Lung (tissue), 12 donors: ENCODE measurements around the gene PPP1R1B. TPM values are rescaled to one million over a fixed set of nuclear protein-coding genes. Genes with fewer than 3 reads are reported as not detected.

Source experiments
- ATAC-seq: fragments of 200-7000 bp; cut with Tn5 transposase; one replicate; pipeline ENCODE4 v1.9.1; 2020; ENCODE audit warnings: moderate number of reproducible peaks; ENCODE audit not compliant: insufficient read depth, low FRiP score
- DNase-seq, 3 donors: peaks; one replicate each; pipeline ENCODE4 v3.0.0-alpha.2; 2013 to 2017
- H3K27ac ChIP-seq, 2 donors: one replicate each; pipeline ENCODE4 v1.5.1; 2013; ENCODE audit warnings: mild to moderate bottlenecking in 2 of 2, moderate library complexity in 2 of 2, control low read depth in 1 of 2, inconsistent platforms in 1 of 2, low read depth in 1 of 2, low read length in 1 of 2
- H3K27me3 ChIP-seq, 3 donors: one replicate each; pipeline ENCODE4 v1.5.1; 2013; ENCODE audit warnings: low read length in 2 of 3; ENCODE audit not compliant: control insufficient read depth in 3 of 3, insufficient read depth in 3 of 3
- H3K36me3 ChIP-seq, 4 donors: one replicate each; pipeline ENCODE4 v1.5.1; 2013; ENCODE audit warnings: low read length in 4 of 4, mild to moderate bottlenecking in 1 of 4, moderate library complexity in 1 of 4; ENCODE audit not compliant: control insufficient read depth in 4 of 4, insufficient read depth in 4 of 4
- H3K4me1 ChIP-seq, 5 donors: one replicate each; pipeline ENCODE4 v1.5.1; 2013; ENCODE audit warnings: low read length in 5 of 5, mild to moderate bottlenecking in 2 of 5, moderate library complexity in 1 of 5; ENCODE audit not compliant: control insufficient read depth in 5 of 5, insufficient read depth in 5 of 5
- H3K4me3 ChIP-seq: one replicate; pipeline ENCODE4 v1.5.1; 2013; ENCODE audit warnings: mild to moderate bottlenecking, control low read depth, moderate library complexity
- H3K9ac ChIP-seq, 2 donors: one replicate each; pipeline ENCODE4 v1.5.1; 2013; ENCODE audit warnings: low read length in 2 of 2, control low read depth in 1 of 2; ENCODE audit not compliant: insufficient read depth in 1 of 2
- H3K9me3 ChIP-seq, 4 donors: one replicate each; pipeline ENCODE4 v1.5.1; 2013; ENCODE audit warnings: low read length in 3 of 4, mild to moderate bottlenecking in 1 of 4, moderate library complexity in 1 of 4; ENCODE audit not compliant: control insufficient read depth in 4 of 4, insufficient read depth in 3 of 4
- WGBS, 2 donors: extraction: QIAGEN DNeasy Blood & Tissue Kit; methylation state at CpG; one replicate each; pipeline ENCODE4 v1.1.7; 2013; 5-methylcytosine and 5-hydroxymethylcytosine counted together
- polyA plus RNA-seq, 2 donors: library from polyadenylated mRNA; stranded (reverse); fragments of 200-250 nt; gene quantifications; one replicate each; pipeline ENCODE4 v1.2.1, GENCODE V29; 2013
- total RNA-seq, 2 donors: library from RNA; depleted of rRNA in 1 of 2; stranded (reverse); fragments of >200 nt in 1 of 2; gene quantifications; one replicate each; pipeline ENCODE4 v1.2.1, GENCODE V29; 2014 to 2021
- TF ChIP-seq, protein P1 (sequence below): IDR thresholded peaks from 2 replicates; pipeline ENCODE4 v1.5.1; 2012; ENCODE audit warnings: mild to moderate bottlenecking; ENCODE audit errors: control extremely low read depth, extremely low read depth
- donor health status: control.
- donor health status: control.
- donor health status: Bipolar disorder and iron deficiency.
- donor health status: healthy.
- donor health status: DM: yes; HTN: yes; CAD: no.

The PPP1R1B gene
- total and polyA plus RNA-seq, 4 donors = 21.3 to 36.4 (median 24.8) TPM

DNA sequence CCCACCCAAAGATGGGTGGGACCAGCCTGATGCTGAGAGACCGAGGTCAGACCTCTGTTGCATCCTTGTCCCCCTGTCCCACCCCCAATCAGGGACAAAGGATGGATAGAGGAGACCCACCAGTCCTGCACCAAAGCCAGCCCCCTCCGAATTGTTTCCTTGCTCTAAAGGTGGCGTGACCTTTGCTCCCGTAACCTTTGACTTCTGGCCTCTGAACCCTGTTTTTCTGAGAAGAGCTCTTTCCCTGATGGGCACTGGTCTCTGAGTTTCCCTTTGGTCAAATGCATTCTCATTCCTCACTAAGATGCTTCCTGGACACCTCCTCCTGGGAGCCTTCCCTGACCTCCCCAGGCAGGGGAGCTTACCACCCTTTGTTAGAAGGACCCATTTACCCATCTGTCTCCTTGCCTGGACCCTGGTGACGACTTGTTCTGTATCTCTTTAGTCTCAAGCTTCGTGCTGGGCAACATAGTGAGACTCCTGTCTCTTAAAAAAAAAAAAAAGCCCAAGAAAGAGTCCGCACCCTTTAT, 13.8 kb upstream of the PPP1R1B start:
- peaks cover 13 to 60% (median 33%) of the 10 kb centered on the region in 3 donors for H3K27me3 ChIP-seq

DNA sequence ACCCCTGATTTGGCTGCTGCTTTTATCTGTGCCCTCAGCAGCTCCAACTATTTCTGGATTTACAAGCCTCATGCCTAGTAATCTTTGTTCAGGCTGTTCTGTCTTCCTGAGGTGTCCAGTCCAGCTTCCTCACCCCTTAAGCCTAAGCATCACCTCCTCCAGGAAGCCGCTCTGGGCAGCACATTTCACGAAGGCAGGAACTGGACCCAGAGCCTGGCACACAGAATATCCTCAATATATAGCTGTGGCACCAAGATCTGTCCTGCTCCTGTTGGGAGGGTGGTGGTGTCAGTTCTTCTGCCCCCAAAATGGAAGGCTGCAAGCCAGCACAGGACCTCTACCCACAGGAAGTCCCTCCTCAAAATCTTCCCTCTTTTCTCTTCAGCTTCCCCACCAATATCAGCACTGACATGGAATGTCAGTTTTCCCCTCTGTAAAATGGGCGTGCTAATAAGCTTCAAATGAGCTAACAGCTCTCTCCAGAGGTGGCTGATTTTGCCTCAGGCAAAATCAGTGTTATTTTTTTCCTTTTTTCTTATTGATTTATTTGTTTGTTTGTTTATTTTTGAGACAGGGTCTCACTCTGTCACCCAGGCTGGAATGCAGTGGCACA, 12.1 kb upstream of the PPP1R1B start:
- DNase-seq = no peak
- peaks cover 0 to 6% (median 0%) of the 10 kb centered on the region in 4 donors for H3K9me3 ChIP-seq
- 79 to 89% methylated on average over 3 of the region's 3 CpGs for WGBS, 2 donors
- TF ChIP-seq, protein P1, sequence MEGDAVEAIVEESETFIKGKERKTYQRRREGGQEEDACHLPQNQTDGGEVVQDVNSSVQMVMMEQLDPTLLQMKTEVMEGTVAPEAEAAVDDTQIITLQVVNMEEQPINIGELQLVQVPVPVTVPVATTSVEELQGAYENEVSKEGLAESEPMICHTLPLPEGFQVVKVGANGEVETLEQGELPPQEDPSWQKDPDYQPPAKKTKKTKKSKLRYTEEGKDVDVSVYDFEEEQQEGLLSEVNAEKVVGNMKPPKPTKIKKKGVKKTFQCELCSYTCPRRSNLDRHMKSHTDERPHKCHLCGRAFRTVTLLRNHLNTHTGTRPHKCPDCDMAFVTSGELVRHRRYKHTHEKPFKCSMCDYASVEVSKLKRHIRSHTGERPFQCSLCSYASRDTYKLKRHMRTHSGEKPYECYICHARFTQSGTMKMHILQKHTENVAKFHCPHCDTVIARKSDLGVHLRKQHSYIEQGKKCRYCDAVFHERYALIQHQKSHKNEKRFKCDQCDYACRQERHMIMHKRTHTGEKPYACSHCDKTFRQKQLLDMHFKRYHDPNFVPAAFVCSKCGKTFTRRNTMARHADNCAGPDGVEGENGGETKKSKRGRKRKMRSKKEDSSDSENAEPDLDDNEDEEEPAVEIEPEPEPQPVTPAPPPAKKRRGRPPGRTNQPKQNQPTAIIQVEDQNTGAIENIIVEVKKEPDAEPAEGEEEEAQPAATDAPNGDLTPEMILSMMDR = no peak
- H3K9ac ChIP-seq = no peak overlapping the region
- H3K27ac ChIP-seq = no peak overlapping the region
- H3K27me3 ChIP-seq = peaks cover 10 to 44% (median 19%) of the 10 kb centered on the region in 3 donors
- H3K36me3 ChIP-seq = no peaks in the 10 kb centered on the region
- peaks cover 0 to 10% (median 0%) of the 10 kb centered on the region in 5 donors for H3K4me1 ChIP-seq
- no peak for ATAC-seq
- no peak overlapping the region for H3K4me3 ChIP-seq

More for the DNA sequence above, 13.8 kb upstream of the PPP1R1B start:
- no peak overlapping the region for H3K27ac ChIP-seq
- DNase-seq (no peak), ATAC-seq (no peak)
- H3K9me3 ChIP-seq = peaks cover 0 to 6% (median 0%) of the 10 kb centered on the region in 4 donors
- no peak overlapping the region for H3K4me3 ChIP-seq
- H3K4me1 ChIP-seq = peaks cover 0 to 4% (median 0%) of the 10 kb centered on the region in 5 donors
- no peaks in the 10 kb centered on the region for H3K36me3 ChIP-seq
- TF ChIP-seq, protein P1 = no peak
- H3K9ac ChIP-seq = no peak overlapping the region
- WGBS, 2 donors = 79 to 83% methylated on average over 7 of the region's 7 CpGs

DNA sequence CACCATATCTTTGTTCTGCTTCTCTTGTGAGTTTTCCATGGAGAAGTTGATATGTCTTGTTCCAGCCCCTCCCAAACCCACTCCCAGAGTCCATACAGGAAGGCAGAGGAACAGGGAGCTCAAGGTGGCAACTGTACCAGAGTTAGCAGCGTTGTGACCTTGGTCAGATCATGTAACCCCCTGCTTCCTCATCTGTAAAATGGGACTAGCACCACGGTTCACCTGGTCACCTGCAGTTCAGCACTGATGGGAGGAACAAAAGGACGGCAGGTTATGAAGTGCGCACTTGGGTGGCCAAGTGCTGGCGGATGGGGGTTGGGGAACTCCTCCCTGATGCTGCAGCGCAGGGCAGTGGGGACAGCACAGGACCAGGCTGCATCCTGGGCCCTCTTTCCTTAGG, 11.3 kb upstream of the PPP1R1B start:
- no peak overlapping the region for H3K9ac ChIP-seq
- H3K27me3 ChIP-seq = peaks cover 10 to 39% (median 14%) of the 10 kb centered on the region in 3 donors
- peaks cover 0 to 6% (median 0%) of the 10 kb centered on the region in 4 donors for H3K9me3 ChIP-seq
- H3K36me3 ChIP-seq = no peaks in the 10 kb centered on the region
- 62 to 64% methylated on average over 6 of the region's 6 CpGs for WGBS, 2 donors
- H3K27ac ChIP-seq = no peak overlapping the region
- H3K4me1 ChIP-seq = peaks cover 0 to 10% (median 0%) of the 10 kb centered on the region in 5 donors
- TF ChIP-seq, protein P1 = no peak
- no peak for DNase-seq
- no peak for ATAC-seq
- no peak overlapping the region for H3K4me3 ChIP-seq
